ENCODE results near the gene SMYD3.

DNA sequence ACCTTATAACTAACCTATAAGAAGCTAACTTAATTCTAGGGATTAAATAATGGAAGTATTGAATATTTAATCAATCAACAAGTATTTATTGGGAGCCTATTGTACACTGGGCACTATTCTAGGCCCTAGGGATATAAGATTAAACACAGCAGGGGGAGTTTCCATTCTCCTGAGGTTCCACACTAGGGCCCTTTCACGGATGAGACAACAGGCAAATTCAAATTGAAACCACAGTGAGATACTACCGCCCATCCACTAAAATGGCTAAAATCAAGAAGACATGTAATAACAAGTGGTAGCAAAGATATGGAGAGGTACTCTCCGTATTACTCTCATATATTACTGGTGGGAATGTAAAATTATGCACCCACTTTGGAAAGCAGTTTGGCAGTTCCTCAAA lies 677.9 kb downstream of the SMYD3 start:
- TF ChIP-seq, protein P1, sequence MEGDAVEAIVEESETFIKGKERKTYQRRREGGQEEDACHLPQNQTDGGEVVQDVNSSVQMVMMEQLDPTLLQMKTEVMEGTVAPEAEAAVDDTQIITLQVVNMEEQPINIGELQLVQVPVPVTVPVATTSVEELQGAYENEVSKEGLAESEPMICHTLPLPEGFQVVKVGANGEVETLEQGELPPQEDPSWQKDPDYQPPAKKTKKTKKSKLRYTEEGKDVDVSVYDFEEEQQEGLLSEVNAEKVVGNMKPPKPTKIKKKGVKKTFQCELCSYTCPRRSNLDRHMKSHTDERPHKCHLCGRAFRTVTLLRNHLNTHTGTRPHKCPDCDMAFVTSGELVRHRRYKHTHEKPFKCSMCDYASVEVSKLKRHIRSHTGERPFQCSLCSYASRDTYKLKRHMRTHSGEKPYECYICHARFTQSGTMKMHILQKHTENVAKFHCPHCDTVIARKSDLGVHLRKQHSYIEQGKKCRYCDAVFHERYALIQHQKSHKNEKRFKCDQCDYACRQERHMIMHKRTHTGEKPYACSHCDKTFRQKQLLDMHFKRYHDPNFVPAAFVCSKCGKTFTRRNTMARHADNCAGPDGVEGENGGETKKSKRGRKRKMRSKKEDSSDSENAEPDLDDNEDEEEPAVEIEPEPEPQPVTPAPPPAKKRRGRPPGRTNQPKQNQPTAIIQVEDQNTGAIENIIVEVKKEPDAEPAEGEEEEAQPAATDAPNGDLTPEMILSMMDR (conservative IDR thresholded peaks at IDR 0.05), result no peak
- TF ChIP-seq ZFX (IDR thresholded peaks at IDR 0.05), result no peak

All from C4-2B (cell line).